HepG2 (cell line): ENCODE measurements around the gene CTDSPL2. TPM values are rescaled to one million over a fixed set of nuclear protein-coding genes. Genes with fewer than 3 reads are reported as not detected.

ENCODE experiments used
- AGO2 ChIP-seq: fragments of 200-400 bp; formaldehyde crosslinking; optimal IDR thresholded peaks from 2 replicates; pipeline ENCODE3; 2017; ENCODE audit warnings: mild to moderate bottlenecking, low read depth, low read length, moderate library complexity
- CCDC6 ChIP-seq: sonication (generic); formaldehyde crosslinking; IDR thresholded peaks from 2 replicates; pipeline ENCODE4 v1.8.1; 2022; ENCODE audit warnings: mild to moderate bottlenecking, missing genetic modification reagents, moderate library complexity
- CREB1 ChIP-seq, 2 experiments: fragments of 450-650 bp in 1 of 2; IDR thresholded peaks; 2 replicates each; pipeline ENCODE4 v1.6.1; 2016 to 2017; ENCODE audit warnings: control low read depth in 1 of 2, mild to moderate bottlenecking in 1 of 2, missing compliant biosample characterization in 1 of 2, missing genetic modification characterization in 1 of 2
- FOSL2 ChIP-seq: sonication (generic); formaldehyde crosslinking; IDR thresholded peaks from 2 replicates; pipeline ENCODE4 v1.4.0; 2020; ENCODE audit warnings: missing genetic modification reagents
- FOXO1 ChIP-seq: sonication (generic); formaldehyde crosslinking; IDR thresholded peaks from 2 replicates; pipeline ENCODE4 v1.4.0; 2020; ENCODE audit warnings: missing genetic modification reagents
- MED13 ChIP-seq: sonication (generic); formaldehyde crosslinking; IDR thresholded peaks from 2 replicates; pipeline ENCODE4 v1.5.0; 2020; ENCODE audit warnings: missing genetic modification reagents
- MIER3 ChIP-seq: IDR thresholded peaks from 2 replicates; pipeline ENCODE4 v1.6.1; 2016; ENCODE audit warnings: missing compliant biosample characterization, borderline replicate concordance
- PHF20 ChIP-seq: sonication (generic); formaldehyde crosslinking; IDR thresholded peaks from 2 replicates; pipeline ENCODE4 v1.5.0; 2020; ENCODE audit warnings: mild to moderate bottlenecking, missing genetic modification reagents
- PRDM10 ChIP-seq: sonication (generic); formaldehyde crosslinking; IDR thresholded peaks from 2 replicates; pipeline ENCODE4 v1.4.0; 2020; ENCODE audit warnings: low read depth, missing genetic modification reagents
- TFE3 ChIP-seq: IDR thresholded peaks from 2 replicates; pipeline ENCODE4 v1.6.1; 2016
- ZBTB43 ChIP-seq: sonication (generic); formaldehyde crosslinking; conservative IDR thresholded peaks from 2 replicates; pipeline ENCODE4 v1.4.0; 2020; ENCODE audit warnings: missing genetic modification reagents
- ZMYM4 ChIP-seq: sonication (generic); formaldehyde crosslinking; IDR thresholded peaks from 2 replicates; pipeline ENCODE4 v1.8.1; 2023; ENCODE audit warnings: mild to moderate bottlenecking, missing genetic modification reagents
- ZNF367 ChIP-seq: sonication (generic); formaldehyde crosslinking; IDR thresholded peaks from 2 replicates; pipeline ENCODE4 v1.4.0; 2020; ENCODE audit warnings: missing genetic modification reagents, borderline replicate concordance
- ZNF563 ChIP-seq: sonication (generic); formaldehyde crosslinking; IDR thresholded peaks from 2 replicates; pipeline ENCODE4 v1.8.0; 2022; ENCODE audit warnings: mild to moderate bottlenecking, moderate library complexity, missing genetic modification reagents
- ZNF746 ChIP-seq: sonication (generic); formaldehyde crosslinking; IDR thresholded peaks from 2 replicates; pipeline ENCODE4 v1.8.0; 2022; ENCODE audit warnings: mild to moderate bottlenecking, missing genetic modification reagents
- ZNF747 ChIP-seq: sonication (generic); formaldehyde crosslinking; IDR thresholded peaks from 2 replicates; pipeline ENCODE4 v1.8.1; 2023; ENCODE audit warnings: missing genetic modification reagents, mild to moderate bottlenecking, borderline replicate concordance
- ZNF878 ChIP-seq: sonication (generic); formaldehyde crosslinking; IDR thresholded peaks from 2 replicates; pipeline ENCODE4 v1.8.1; 2023; ENCODE audit warnings: mild to moderate bottlenecking, missing genetic modification reagents, moderate library complexity
- ZSCAN29 ChIP-seq: sonication (generic); formaldehyde crosslinking; conservative IDR thresholded peaks from 2 replicates; pipeline ENCODE4 v1.4.0; 2020; ENCODE audit warnings: mild to moderate bottlenecking, missing genetic modification reagents
- polyA plus RNA-seq, 8 experiments: library from polyadenylated mRNA; depleted of rRNA in 3 of 8; stranded (reverse) in 7 of 8; unstranded in 1 of 8; fragments of >200 nt; fragmentation: Illumina TruSeq in 4 of 8; extraction: Trizol in 4 of 8; gene quantifications; 2 replicates each; pipeline versions ENCODE4 v1.2.1 to v1.2.3, GENCODE V29; 2011 to 2016; ENCODE audit warnings: low read depth in 4 of 8, missing spikeins in 1 of 8, mixed read lengths in 1 of 8; ENCODE audit not compliant: insufficient read depth in 1 of 8
- total RNA-seq, 5 experiments: library from RNA; depleted of rRNA; stranded (reverse); fragments of >200 nt; fragmentation: Illumina TruSeq; extraction: Trizol; gene quantifications; 2 replicates each; pipeline ENCODE4 v1.2.3, GENCODE V29; 2016; ENCODE audit warnings: low read depth in 1 of 5
- TF ChIP-seq, protein P1 (sequence below): sonication (generic); formaldehyde crosslinking; IDR thresholded peaks from 2 replicates; pipeline ENCODE4 v1.5.1; 2020; ENCODE audit warnings: missing genetic modification reagents, mild to moderate bottlenecking, borderline replicate concordance

The CTDSPL2 gene
- total and polyA plus RNA-seq, 2 of the 13 experiments (the other 11 are each of a cell fraction or from before 2014, with no cell fraction given): 37.4 to 56.2 TPM

- TF ChIP-seq ZBTB43 (peak; percentile 75; the same call in 1 of the 2 replicates), ZMYM4 (CRISPR knock-in tag) (peak; percentile 82), AGO2 (peak; percentile 56), MIER3 (CRISPR knock-in tag) (0 out of 2 replicates have a peak, but pooled peaks have one; percentile 59), MED13 (CRISPR knock-in tag) (peak; percentile 67; the same call in 1 of the 2 replicates), FOXO1 (CRISPR knock-in tag) (0 out of 2 replicates have a peak, but pooled peaks have one; percentile 7), CCDC6 (peak; percentile 17; the same call in 1 of the 2 replicates), ZNF367 (CRISPR knock-in tag) (peak; percentile 6; the same call in 1 of the 2 replicates), ZNF747 (CRISPR knock-in tag) (peak; percentile 87), ZSCAN29 (CRISPR knock-in tag) (0 out of 2 replicates have a peak, but pooled peaks have one; percentile 41), ZNF746 (CRISPR knock-in tag) (peak; percentile 66; the same call in 1 of the 2 replicates), CREB1 (IDR thresholded peaks at IDR 0.05) (peak; percentile 9; the same call in 1 of the 2 replicates), CREB1 (CRISPR knock-in tag; IDR thresholded peaks at IDR 0.05) (peak; percentile 83), PRDM10 (CRISPR knock-in tag) (peak; percentile 14; the same call in 1 of the 2 replicates), ZNF563 (0 out of 2 replicates have a peak, but pooled peaks have one; percentile 79), PHF20 (CRISPR knock-in tag) (peak; percentile 73), TFE3 (peak; percentile 53; the same call in 1 of the 2 replicates), ZNF878 (CRISPR knock-in tag) (peak; percentile 79; the same call in 1 of the 2 replicates), FOSL2 (CRISPR knock-in tag) (peak; percentile 30; the same call in 1 of the 2 replicates)
- TF ChIP-seq, protein P1, sequence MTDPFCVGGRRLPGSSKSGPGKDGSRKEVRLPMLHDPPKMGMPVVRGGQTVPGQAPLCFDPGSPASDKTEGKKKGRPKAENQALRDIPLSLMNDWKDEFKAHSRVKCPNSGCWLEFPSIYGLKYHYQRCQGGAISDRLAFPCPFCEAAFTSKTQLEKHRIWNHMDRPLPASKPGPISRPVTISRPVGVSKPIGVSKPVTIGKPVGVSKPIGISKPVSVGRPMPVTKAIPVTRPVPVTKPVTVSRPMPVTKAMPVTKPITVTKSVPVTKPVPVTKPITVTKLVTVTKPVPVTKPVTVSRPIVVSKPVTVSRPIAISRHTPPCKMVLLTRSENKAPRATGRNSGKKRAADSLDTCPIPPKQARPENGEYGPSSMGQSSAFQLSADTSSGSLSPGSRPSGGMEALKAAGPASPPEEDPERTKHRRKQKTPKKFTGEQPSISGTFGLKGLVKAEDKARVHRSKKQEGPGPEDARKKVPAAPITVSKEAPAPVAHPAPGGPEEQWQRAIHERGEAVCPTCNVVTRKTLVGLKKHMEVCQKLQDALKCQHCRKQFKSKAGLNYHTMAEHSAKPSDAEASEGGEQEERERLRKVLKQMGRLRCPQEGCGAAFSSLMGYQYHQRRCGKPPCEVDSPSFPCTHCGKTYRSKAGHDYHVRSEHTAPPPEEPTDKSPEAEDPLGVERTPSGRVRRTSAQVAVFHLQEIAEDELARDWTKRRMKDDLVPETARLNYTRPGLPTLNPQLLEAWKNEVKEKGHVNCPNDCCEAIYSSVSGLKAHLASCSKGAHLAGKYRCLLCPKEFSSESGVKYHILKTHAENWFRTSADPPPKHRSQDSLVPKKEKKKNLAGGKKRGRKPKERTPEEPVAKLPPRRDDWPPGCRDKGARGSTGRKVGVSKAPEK (CRISPR knock-in tag): no peak
Observed at GRCh38 chr15:44426975-44427755, at the start of gene CTDSPL2 (continued).
